Body of pancreas (tissue), 4 donors: ENCODE results near the gene TMEM98. TPM values are rescaled to one million over a fixed set of nuclear protein-coding genes. Genes with fewer than 3 reads are reported as not detected.
A peak's percentile ranks its signal among the peaks of the same experiment; 100 is the strongest.

Source experiments
- ATAC-seq: fragments of 150-250 bp; one replicate; pipeline ENCODE4 v1.9.1; 2016
- DNase-seq, 4 donors: peaks; one replicate each; pipeline ENCODE4 v3.0.0-alpha.2; 2019
- H3K27ac ChIP-seq, 4 donors: fragments of 200-600 bp; sonication (generic); 1 replicate in 3 of 4; 2 replicates in 1 of 4; pipeline versions ENCODE4 v1.5.1 to v1.6.1; 2016 to 2019; ENCODE audit warnings: mild to moderate bottlenecking in 1 of 4, mixed read lengths in 1 of 4, moderate library complexity in 1 of 4
- H3K27me3 ChIP-seq, 2 donors: fragments of 200-600 bp; sonication (generic); one replicate each; pipeline ENCODE4 v1.6.0; 2016; ENCODE audit warnings: mild to moderate bottlenecking in 1 of 2
- H3K36me3 ChIP-seq, 2 donors: fragments of 200-600 bp; sonication (generic); replicated peaks in 1 of 2; 2 replicates each; pipeline ENCODE4 v1.5.1; 2016; ENCODE audit warnings: low read depth in 2 of 2; ENCODE audit not compliant: insufficient read depth in 1 of 2
- H3K4me1 ChIP-seq: fragments of 200-600 bp; sonication (generic); one replicate; pipeline ENCODE4 v1.6.0; 2016
- H3K4me3 ChIP-seq, 2 donors: fragments of 200-600 bp; sonication (generic); 1 replicate in 1 of 2; 2 replicates in 1 of 2; pipeline ENCODE4 v1.5.1; 2016 to 2019
- H3K9me3 ChIP-seq, 3 donors: fragments of 200-600 bp; sonication (generic); 1 replicate in 2 of 3; 2 replicates in 1 of 3; pipeline ENCODE4 v1.5.1; 2016
- CTCF ChIP-seq, 7 experiments: fragments of 450-650 bp in 4 of 7; fragments of 200-600 bp in 3 of 7; sonication (generic) in 3 of 7; IDR thresholded peaks; one replicate each; pipeline ENCODE4 v1.5.1; 2016 to 2019; ENCODE audit warnings: antibody characterized with exemption in 7 of 7
- POLR2A ChIP-seq, 3 donors: fragments of 450-650 bp; IDR thresholded peaks; one replicate each; pipeline ENCODE4 v1.6.1; 2016; ENCODE audit warnings: antibody characterized with exemption in 3 of 3, mild to moderate bottlenecking in 2 of 3
- WGBS, 2 donors: methylation state at CpG; one replicate each; pipeline ENCODE4 v1.1.5; 2017; 5-methylcytosine and 5-hydroxymethylcytosine counted together
- intact Hi-C: fragments of 100-400 bp; cut with DNase I; formaldehyde crosslinking; loops from one replicate; pipeline ENCODE4 v1.15.1; 2023
- total RNA-seq, 2 donors: library from RNA; depleted of rRNA; stranded (reverse); fragments of >200 nt; gene quantifications; one replicate each; pipeline ENCODE4 v1.1.0, GENCODE V29; 2016

TMEM98 gene
- total RNA-seq, 2 donors from 2014 or later: 88.2 to 99.2 TPM

DNA sequence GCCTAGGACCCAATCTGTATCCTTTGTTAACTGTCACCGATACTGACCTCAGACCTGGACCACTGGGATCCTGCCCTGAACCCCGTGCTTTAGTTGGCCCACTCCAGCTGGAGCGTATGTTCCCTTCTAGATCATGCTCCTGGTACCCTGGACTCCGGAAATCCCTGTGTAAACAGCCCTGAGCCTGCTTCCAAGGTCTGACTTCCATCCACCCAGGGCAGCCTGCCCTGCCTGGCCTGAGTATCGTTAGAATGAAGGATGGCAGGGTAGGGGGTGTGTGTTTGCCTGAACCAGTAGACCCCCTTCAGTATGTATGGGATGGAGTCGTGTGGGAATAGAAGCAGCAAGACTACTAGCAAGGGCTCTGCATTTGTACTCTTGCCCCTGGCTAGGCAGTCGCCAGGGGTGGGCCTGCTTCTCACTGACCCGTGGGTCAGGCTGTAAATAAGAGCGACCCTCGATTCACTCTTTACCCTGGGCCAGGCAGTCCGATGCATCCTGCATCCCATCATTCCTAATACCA is 691 bp upstream of the TMEM98 start:
- 24 to 30% methylated on average over 11 of the region's 11 CpGs for WGBS, 2 donors
- TF ChIP-seq POLR2A (IDR thresholded peaks at IDR 0.05) (no peak), CTCF (IDR thresholded peaks at IDR 0.05) (no peak)
- peak overlapping the region; percentile 13 to 31 for H3K4me3 ChIP-seq
- H3K9me3 ChIP-seq: no peaks in the 10 kb centered on the region
- H3K27ac ChIP-seq: peak overlapping the region; percentile 14 to 71 (median 52)
- H3K4me1 ChIP-seq: peaks cover 20% of the 10 kb centered on the region
- ATAC-seq (no peak), DNase-seq (no peak)
- no peaks in the 10 kb centered on the region for H3K27me3 ChIP-seq
- intact Hi-C loops: no loop called here
- no peaks in the 10 kb centered on the region for H3K36me3 ChIP-seq

DNA sequence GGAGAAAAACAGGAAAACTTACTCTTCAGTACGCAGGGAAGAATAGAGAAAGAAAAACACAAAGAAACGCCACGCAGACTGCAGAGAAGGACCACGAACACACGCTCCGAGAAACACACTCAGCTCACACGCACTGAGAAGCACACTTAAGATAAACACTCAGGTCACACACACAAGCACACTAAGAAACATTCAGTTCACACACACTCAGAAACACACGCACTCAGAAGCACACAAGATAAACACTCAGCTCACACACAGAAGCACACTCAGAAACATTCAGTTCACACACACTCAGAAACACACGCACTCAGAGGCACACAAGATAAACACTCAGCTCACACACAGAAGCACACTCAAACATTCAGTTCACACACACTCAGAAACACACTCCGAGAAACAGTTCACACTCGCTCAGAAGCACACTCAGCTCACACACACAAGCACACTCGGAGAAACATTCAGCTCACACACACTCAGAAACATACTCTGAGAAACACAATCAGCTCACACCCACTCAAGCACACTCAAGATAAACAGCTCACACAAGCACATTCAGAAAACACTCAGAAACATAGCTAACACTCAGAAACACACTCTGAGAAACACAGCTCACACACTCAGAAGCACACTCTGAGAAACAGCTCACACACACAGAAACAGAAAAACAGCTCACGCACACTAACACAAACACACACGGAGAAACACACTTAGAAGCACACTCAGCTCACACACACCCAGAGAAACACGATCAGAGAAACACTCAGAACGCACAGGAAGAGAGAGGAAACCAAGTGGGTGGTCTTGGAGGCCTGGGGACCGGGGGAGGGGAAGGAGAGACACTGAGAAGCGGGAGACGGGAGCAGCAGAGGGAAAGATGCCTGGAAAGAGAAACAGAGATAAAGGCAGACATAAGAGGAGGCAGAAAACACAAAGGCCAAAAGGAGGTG is 908 bp downstream of the TMEM98 start:
- peaks cover 20% of the 10 kb centered on the region for H3K4me1 ChIP-seq
- peak overlapping the region in 3 of 4 donors; percentile 42 to 71 (median 56) for H3K27ac ChIP-seq
- intact Hi-C loops: no loop called here
- TF ChIP-seq POLR2A (IDR thresholded peaks at IDR 0.05): peak in 1 of 3 donors; percentile 19
- TF ChIP-seq CTCF (IDR thresholded peaks at IDR 0.05): no peak
- WGBS, 2 donors: 28 to 33% methylated on average over 19 of the region's 19 CpGs
- no peaks in the 10 kb centered on the region for H3K9me3 ChIP-seq
- H3K4me3 ChIP-seq: peak overlapping the region; percentile 40 to 61
- no peaks in the 10 kb centered on the region for H3K27me3 ChIP-seq
- peak; percentile 25 for ATAC-seq
- no peaks in the 10 kb centered on the region for H3K36me3 ChIP-seq
- DNase-seq: no peak

DNA sequence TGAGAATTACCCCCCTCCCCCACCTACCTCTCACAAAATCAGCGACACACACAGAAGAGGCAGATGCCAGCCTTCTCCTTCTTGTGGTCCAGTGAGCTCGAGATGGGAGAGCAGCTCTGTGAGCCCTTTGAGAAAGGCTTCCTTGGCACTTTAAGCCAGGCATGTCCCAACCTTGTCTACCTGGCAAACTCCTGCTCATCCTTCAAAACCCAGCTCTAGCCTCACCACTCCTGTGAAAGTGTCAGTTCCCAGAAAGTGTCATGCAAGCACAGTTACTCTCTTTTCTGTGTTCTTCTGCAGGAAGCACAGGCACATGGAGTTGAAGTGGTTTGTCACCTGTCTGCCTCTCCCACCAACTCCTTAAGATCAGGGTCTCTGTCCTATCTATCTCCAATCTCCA is 1.6 kb downstream of the TMEM98 start:
- no peak for ATAC-seq
- Histone ChIP-seq H3K9me3 (no peaks in the 10 kb centered on the region), H3K4me1 (peaks cover 20% of the 10 kb centered on the region), H3K36me3 (no peaks in the 10 kb centered on the region), H3K4me3 (no peak overlapping the region), H3K27ac (no peak overlapping the region), H3K27me3 (no peaks in the 10 kb centered on the region)
- 81 to 93% methylated on average over 2 of the region's 2 CpGs for WGBS, 2 donors
- no peak for DNase-seq
- no peak for TF ChIP-seq POLR2A (IDR thresholded peaks at IDR 0.05)
- no peak for TF ChIP-seq CTCF (IDR thresholded peaks at IDR 0.05)
- intact Hi-C loops: no loop called here

GRCh38 chr17:32930512-32930911 is 2.6 kb downstream of the TMEM98 start:
- intact Hi-C loops: no loop called here
- H3K4me1 ChIP-seq: peaks cover 20% of the 10 kb centered on the region

More at GRCh38 chr17:32930512-32930911, 2.6 kb downstream of the TMEM98 start:
- TF ChIP-seq POLR2A (IDR thresholded peaks at IDR 0.05) (no peak), CTCF (IDR thresholded peaks at IDR 0.05) (no peak)
- Histone ChIP-seq H3K9me3 (no peaks in the 10 kb centered on the region), H3K36me3 (no peaks in the 10 kb centered on the region), H3K4me3 (no peak overlapping the region), H3K27me3 (no peaks in the 10 kb centered on the region), H3K27ac (no peak overlapping the region)
- ATAC-seq: no peak
- DNase-seq: no peak
- WGBS, 2 donors: 100% methylated on average over 1 of the region's 1 CpG
